ENCODE results near the gene ADCY1.

The ADCY1 gene

GRCh38 chr7:45623157-45623556 is 49.0 kb downstream of the ADCY1 start:
- no peak for DNase-seq (ENCODE audit: low read depth in 1 of 2, low spot score in 1 of 2)

GRCh38 chr7:45623740-45624391 is 49.7 kb downstream of the ADCY1 start:
- no peak for DNase-seq (ENCODE audit: low read depth in 1 of 2, low spot score in 1 of 2)

- DNase-seq (ENCODE audit: low read depth in 1 of 2, low spot score in 1 of 2), result no peak
Measured at GRCh38 chr7:45624392-45624760, 50.2 kb downstream of the ADCY1 start.

GRCh38 chr7:45625067-45625466 is 50.9 kb downstream of the ADCY1 start:
- no peak for DNase-seq (ENCODE audit: low read depth in 1 of 2, low spot score in 1 of 2)

- DNase-seq (ENCODE audit: low read depth in 1 of 2, low spot score in 1 of 2), result no peak
Measured at GRCh38 chr7:45625714-45626440, 51.7 kb downstream of the ADCY1 start.

- no peak for DNase-seq (ENCODE audit: low read depth in 1 of 2, low spot score in 1 of 2)
Measured at GRCh38 chr7:45626441-45627430, 52.6 kb downstream of the ADCY1 start.

- DNase-seq (ENCODE audit: low read depth in 1 of 2, low spot score in 1 of 2), result no peak
Measured at GRCh38 chr7:45627691-45628456, 53.7 kb downstream of the ADCY1 start.

- no peak for DNase-seq (ENCODE audit: low read depth in 1 of 2, low spot score in 1 of 2)
Measured at GRCh38 chr7:45631569-45631968, 57.4 kb downstream of the ADCY1 start.

GRCh38 chr7:45636733-45637132 is 62.6 kb downstream of the ADCY1 start:
- DNase-seq (ENCODE audit: low read depth in 1 of 2, low spot score in 1 of 2), result no peak

- no peak for DNase-seq (ENCODE audit: low read depth in 1 of 2, low spot score in 1 of 2)
Measured at GRCh38 chr7:45638916-45639315, 64.7 kb downstream of the ADCY1 start.

- no peak for DNase-seq (ENCODE audit: low read depth in 1 of 2, low spot score in 1 of 2)
Measured at GRCh38 chr7:45642044-45642443, 67.9 kb downstream of the ADCY1 start.

- DNase-seq (ENCODE audit: low read depth in 1 of 2, low spot score in 1 of 2), result no peak
Measured at GRCh38 chr7:45643630-45644029, 69.5 kb downstream of the ADCY1 start.

GRCh38 chr7:45644237-45644636 is 70.1 kb downstream of the ADCY1 start:
- DNase-seq (ENCODE audit: low read depth in 1 of 2, low spot score in 1 of 2), result no peak

GRCh38 chr7:45645141-45645969 is 71.2 kb downstream of the ADCY1 start:
- DNase-seq (ENCODE audit: low read depth in 1 of 2, low spot score in 1 of 2), result no peak

GRCh38 chr7:45646207-45646821 is 72.1 kb downstream of the ADCY1 start:
- no peak for DNase-seq (ENCODE audit: low read depth in 1 of 2, low spot score in 1 of 2)

- DNase-seq (ENCODE audit: low read depth in 1 of 2, low spot score in 1 of 2), result no peak
Measured at GRCh38 chr7:45646996-45647825, 73.0 kb downstream of the ADCY1 start.

GRCh38 chr7:45647967-45648670 is 74.0 kb downstream of the ADCY1 start:
- DNase-seq (ENCODE audit: low read depth in 1 of 2, low spot score in 1 of 2), result no peak

GRCh38 chr7:45648671-45648995 is 74.5 kb downstream of the ADCY1 start:
- no peak for DNase-seq (ENCODE audit: low read depth in 1 of 2, low spot score in 1 of 2)
